ENCODE data around the gene PCYT1B.

PCYT1B gene

GRCh38 chrX:24647257-24648058, at the start of gene PCYT1B:
Gene PCYT1B (minus strand): TSS chrX:24647347. CDS start chrX:24647105, 242 bp downstream.
- H3K79me2 ChIP-seq (ENCODE audit: insufficient read depth, low read length): peaks cover 44% of the 10 kb centered on the region
- H3F3A ChIP-seq (ENCODE audit: low read depth): no peaks in the 10 kb centered on the region
- H3K9me2 ChIP-seq (replicated peaks; ENCODE audit: low read depth, low read length): no peaks in the 10 kb centered on the region
- H3K4me2 ChIP-seq (ENCODE audit: low read depth, low read length, poor library complexity, severe bottlenecking): peak within 1 kb of the TSS; percentile 86
- TF ChIP-seq EZH2phosphoT487 (IDR thresholded peaks at IDR 0.05; ENCODE audit: borderline replicate concordance) (no peak), CTCF (conservative IDR thresholded peaks at IDR 0.05; ENCODE audit: low read length) (no peak)
- no peaks in the 10 kb centered on the region for H3K9me3 ChIP-seq (ENCODE audit: insufficient read depth, low read depth, low read length)
- peaks cover 33% of the 10 kb centered on the region for H3K4me1 ChIP-seq (ENCODE audit: insufficient read depth, low read length, poor library complexity, severe bottlenecking)
- H4K20me1 ChIP-seq (ENCODE audit: insufficient read depth, low read length, poor library complexity, severe bottlenecking): peaks cover 15% of the 10 kb centered on the region
- H3K36me3 ChIP-seq (ENCODE audit: insufficient read depth, low read length): no peaks in the 10 kb centered on the region
- peak within 1 kb of the TSS; percentile 96 for H3K4me3 ChIP-seq (ENCODE audit: low read length, poor library complexity, severe bottlenecking)
- peak within 1 kb of the TSS; percentile 93 for H3K9ac ChIP-seq (ENCODE audit: low read depth, low read length, poor library complexity, severe bottlenecking)
- H2AFZ ChIP-seq (ENCODE audit: low read length): peak within 1 kb of the TSS; percentile 69
- no peaks in the 10 kb centered on the region for H3K27me3 ChIP-seq (ENCODE audit: insufficient read depth, low read length, poor library complexity, severe bottlenecking)

- H3K9ac ChIP-seq (ENCODE audit: low read depth, low read length, poor library complexity, severe bottlenecking): no peak overlapping the region
- peak overlapping the region; percentile 93 for H3K4me2 ChIP-seq (ENCODE audit: low read depth, low read length, poor library complexity, severe bottlenecking)
- H3F3A ChIP-seq (ENCODE audit: low read depth): no peaks in the 10 kb centered on the region
- peaks cover 17% of the 10 kb centered on the region for H4K20me1 ChIP-seq (ENCODE audit: insufficient read depth, low read length, poor library complexity, severe bottlenecking)
- no peaks in the 10 kb centered on the region for H3K9me2 ChIP-seq (replicated peaks; ENCODE audit: low read depth, low read length)
- H2AFZ ChIP-seq (ENCODE audit: low read length): no peak overlapping the region
- H3K27me3 ChIP-seq (ENCODE audit: insufficient read depth, low read length, poor library complexity, severe bottlenecking): no peaks in the 10 kb centered on the region
- no peaks in the 10 kb centered on the region for H3K9me3 ChIP-seq (ENCODE audit: insufficient read depth, low read depth, low read length)
- TF ChIP-seq EZH2phosphoT487 (IDR thresholded peaks at IDR 0.05; ENCODE audit: borderline replicate concordance): no peak
- no peak for TF ChIP-seq CTCF (conservative IDR thresholded peaks at IDR 0.05; ENCODE audit: low read length)
- peaks cover 13% of the 10 kb centered on the region; the same call in 1 of the 2 replicates for H3K36me3 ChIP-seq (ENCODE audit: insufficient read depth, low read length)
- peaks cover 60% of the 10 kb centered on the region for H3K79me2 ChIP-seq (ENCODE audit: insufficient read depth, low read length)
- H3K4me1 ChIP-seq (ENCODE audit: insufficient read depth, low read length, poor library complexity, severe bottlenecking): peaks cover 15% of the 10 kb centered on the region
- H3K4me3 ChIP-seq (ENCODE audit: low read length, poor library complexity, severe bottlenecking): peak overlapping the region; percentile 52
Measured at GRCh38 chrX:24696294-24696693, 49.1 kb upstream of the PCYT1B start.

GRCh38 chrX:24694825-24695224, 47.7 kb upstream of the PCYT1B start:
- Histone ChIP-seq H3F3A (ENCODE audit: low read depth) (no peaks in the 10 kb centered on the region), H3K4me3 (ENCODE audit: low read length, poor library complexity, severe bottlenecking) (peak overlapping the region; percentile 95), H3K36me3 (ENCODE audit: insufficient read depth, low read length) (peaks cover 2% of the 10 kb centered on the region; the same call in 1 of the 2 replicates), H2AFZ (ENCODE audit: low read length) (no peak overlapping the region), H3K9ac (ENCODE audit: low read depth, low read length, poor library complexity, severe bottlenecking) (peak overlapping the region; percentile 85), H3K4me1 (ENCODE audit: insufficient read depth, low read length, poor library complexity, severe bottlenecking) (peaks cover 15% of the 10 kb centered on the region), H3K27me3 (ENCODE audit: insufficient read depth, low read length, poor library complexity, severe bottlenecking) (no peaks in the 10 kb centered on the region), H3K9me2 (replicated peaks; ENCODE audit: low read depth, low read length) (no peaks in the 10 kb centered on the region), H3K9me3 (ENCODE audit: insufficient read depth, low read depth, low read length) (no peaks in the 10 kb centered on the region), H4K20me1 (ENCODE audit: insufficient read depth, low read length, poor library complexity, severe bottlenecking) (peaks cover 17% of the 10 kb centered on the region), H3K79me2 (ENCODE audit: insufficient read depth, low read length) (peaks cover 60% of the 10 kb centered on the region), H3K4me2 (ENCODE audit: low read depth, low read length, poor library complexity, severe bottlenecking) (peak overlapping the region; percentile 93)
- TF ChIP-seq CTCF (conservative IDR thresholded peaks at IDR 0.05; ENCODE audit: low read length) (no peak), EZH2phosphoT487 (IDR thresholded peaks at IDR 0.05; ENCODE audit: borderline replicate concordance) (no peak)

Data from Loucy (cell line).